HL-60 (cell line): Measurements from ENCODE around the gene MICALL2.

Source experiments
- DNase-seq, 2 experiments: peaks; one replicate each; pipeline ENCODE4 v3.0.0-alpha.2; 2010 to 2020; ENCODE audit warnings: low read depth in 1 of 2, low spot score in 1 of 2
- H3K27ac ChIP-seq: fragments of 250-450 bp; sonication (Bioruptor Pico); replicated peaks from 2 replicates; pipeline ENCODE4 v1.5.1; 2020; ENCODE audit warnings: mild to moderate bottlenecking, moderate library complexity
- H3K27me3 ChIP-seq: fragments of 250-450 bp; sonication (Bioruptor Pico); 2 replicates; pipeline ENCODE4 v1.5.1; 2021; ENCODE audit warnings: mild to moderate bottlenecking, moderate library complexity; ENCODE audit not compliant: insufficient read depth, poor library complexity, severe bottlenecking
- H3K4me3 ChIP-seq: replicated peaks from 2 replicates; pipeline ENCODE4 v1.5.1; 2011; ENCODE audit warnings: mild to moderate bottlenecking, control low read depth, low read length; ENCODE audit not compliant: insufficient read depth
- CTCF ChIP-seq: IDR thresholded peaks from one replicate; pipeline ENCODE4 v1.5.1; 2011; ENCODE audit warnings: low read length, control low read depth, inconsistent platforms; ENCODE audit not compliant: insufficient read depth
- GABPA ChIP-seq: IDR thresholded peaks from 2 replicates; pipeline ENCODE4 v1.6.1; 2012; ENCODE audit warnings: low read depth
- POLR2AphosphoS5 ChIP-seq: IDR thresholded peaks from 2 replicates; pipeline ENCODE4 v1.6.1; 2012; ENCODE audit warnings: low read depth
- REST ChIP-seq: IDR thresholded peaks from 2 replicates; pipeline ENCODE4 v1.6.1; 2012; ENCODE audit warnings: low read depth; ENCODE audit not compliant: insufficient replicate concordance
- SPI1 ChIP-seq: IDR thresholded peaks from 2 replicates; pipeline ENCODE4 v1.6.1; 2012; ENCODE audit warnings: low read depth, mild to moderate bottlenecking, borderline replicate concordance

MICALL2 gene

GRCh38 chr7:1395211-1396070, 63.8 kb downstream of the MICALL2 start:
- Histone ChIP-seq H3K27ac (no peak overlapping the region), H3K4me3 (no peak overlapping the region), H3K27me3 (peaks cover under 1% of the 10 kb centered on the region)
- TF ChIP-seq GABPA: no peak
- no peak for TF ChIP-seq REST
- TF ChIP-seq SPI1: no peak
- no peak for TF ChIP-seq CTCF
- no peak for TF ChIP-seq POLR2AphosphoS5
- DNase-seq: no peak

GRCh38 chr7:1394371-1394770, 64.9 kb downstream of the MICALL2 start:
- Histone ChIP-seq H3K27ac (no peak overlapping the region), H3K4me3 (no peak overlapping the region), H3K27me3 (no peaks in the 10 kb centered on the region)
- TF ChIP-seq CTCF (no peak), GABPA (no peak), SPI1 (no peak), POLR2AphosphoS5 (no peak), REST (no peak)
- no peak for DNase-seq

GRCh38 chr7:1393421-1393820, 65.8 kb downstream of the MICALL2 start:
- Histone ChIP-seq H3K4me3 (no peak overlapping the region), H3K27ac (no peak overlapping the region), H3K27me3 (no peaks in the 10 kb centered on the region)
- DNase-seq: no peak
- TF ChIP-seq REST: no peak
- TF ChIP-seq POLR2AphosphoS5: no peak
- no peak for TF ChIP-seq CTCF
- TF ChIP-seq SPI1: no peak
- no peak for TF ChIP-seq GABPA
